ENCODE data around the gene ALDH16A1. TPM values are rescaled to one million over a fixed set of nuclear protein-coding genes. Genes with fewer than 3 reads are reported as not detected.
A peak's percentile ranks its signal among the peaks of the same experiment; 100 is the strongest.
"Not testable (repeated sequence)": the region's sequence is repeated elsewhere in the genome, so short reads cannot be mapped to it uniquely, and the experiment has no call there.

Gene ALDH16A1
- polyA plus RNA-seq, 1 donor, result 27.5 TPM

DNA sequence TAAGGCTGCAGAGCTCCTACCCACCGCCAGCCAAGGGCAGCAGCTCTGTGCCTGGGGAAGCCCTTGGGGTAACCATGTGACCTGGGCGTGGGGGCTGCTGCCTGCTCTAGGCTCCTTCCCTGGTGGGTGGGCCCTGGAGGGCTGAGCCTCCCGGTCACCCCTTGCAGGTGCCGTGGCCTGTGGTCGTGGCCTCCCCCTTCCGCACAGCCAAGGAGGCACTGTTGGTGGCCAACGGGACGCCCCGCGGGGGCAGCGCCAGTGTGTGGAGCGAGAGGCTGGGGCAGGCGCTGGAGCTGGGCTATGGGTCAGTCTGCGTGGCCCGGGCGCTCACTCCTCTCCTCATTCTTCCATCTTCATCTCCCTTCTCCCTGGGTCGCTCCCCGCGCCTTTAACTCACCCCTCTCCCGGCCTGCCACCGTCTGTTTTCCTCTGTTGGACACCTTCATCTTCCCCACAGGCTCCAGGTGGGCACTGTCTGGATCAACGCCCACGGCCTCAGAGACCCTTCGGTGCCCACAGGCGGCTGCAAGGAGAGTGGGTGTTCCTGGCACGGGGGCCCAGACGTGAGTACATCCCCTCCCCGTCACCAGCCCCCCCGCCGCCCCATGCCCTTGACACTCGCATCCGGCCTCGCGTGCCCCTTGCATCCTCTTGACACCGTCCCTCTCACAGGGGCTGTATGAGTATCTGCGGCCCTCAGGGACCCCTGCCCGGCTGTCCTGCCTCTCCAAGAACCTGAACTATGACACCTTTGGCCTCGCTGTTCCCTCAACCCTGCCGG, 11.1 kb downstream of the ALDH16A1 start:
- WGBS (ENCODE audit: insufficient coverage, low lambda C conversion rate), result no CpG with 5 or more reads among the region's 39 CpGs
- Histone ChIP-seq H3K27me3 (ENCODE audit: control insufficient read depth, insufficient read depth, low read length) (no peaks in the 10 kb centered on the region), H3K27ac (ENCODE audit: low read length) (no peak overlapping the region), H3K4me1 (ENCODE audit: control insufficient read depth, insufficient read depth, low read length) (peaks cover 3% of the 10 kb centered on the region), H3K36me3 (ENCODE audit: control insufficient read depth, insufficient read depth, low read length) (peaks cover 67% of the 10 kb centered on the region), H3K4me3 (ENCODE audit: low read length) (no peak overlapping the region), H3K9me3 (ENCODE audit: control insufficient read depth, low read depth, low read length) (peaks cover 6% of the 10 kb centered on the region)
- DNase-seq, result no peak

DNA sequence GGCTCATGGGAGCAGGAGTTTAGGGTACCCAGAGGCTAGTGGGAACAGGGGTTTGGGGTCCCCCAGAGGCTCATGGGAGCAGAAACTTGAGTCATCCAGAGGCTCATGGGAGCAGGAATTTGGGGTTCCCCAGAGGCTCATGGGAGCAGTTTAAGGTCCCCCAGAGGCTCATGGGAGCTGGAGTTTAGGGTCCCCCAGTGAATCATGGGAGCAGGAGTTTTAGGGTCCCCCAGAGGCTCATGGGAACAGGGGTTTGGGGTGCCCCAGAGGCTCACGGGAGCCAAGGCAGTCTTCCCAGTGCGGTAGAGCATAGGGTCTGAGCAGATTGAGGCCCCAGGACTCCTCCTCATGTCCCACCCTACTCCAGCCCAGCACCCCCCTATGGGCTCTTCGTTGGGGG, 12.3 kb downstream of the ALDH16A1 start:
- WGBS (ENCODE audit: insufficient coverage, low lambda C conversion rate), result no CpG with 5 or more reads among the region's 3 CpGs
- DNase-seq, result no peak
- no peaks in the 10 kb centered on the region for H3K27me3 ChIP-seq (ENCODE audit: control insufficient read depth, insufficient read depth, low read length)
- H3K4me3 ChIP-seq (ENCODE audit: low read length), result no peak overlapping the region
- H3K36me3 ChIP-seq (ENCODE audit: control insufficient read depth, insufficient read depth, low read length), result peaks cover 64% of the 10 kb centered on the region
- H3K4me1 ChIP-seq (ENCODE audit: control insufficient read depth, insufficient read depth, low read length), result peaks cover 3% of the 10 kb centered on the region
- no peak overlapping the region for H3K27ac ChIP-seq (ENCODE audit: low read length)
- peaks cover 6% of the 10 kb centered on the region for H3K9me3 ChIP-seq (ENCODE audit: control insufficient read depth, low read depth, low read length)

- no peak overlapping the region for H3K4me3 ChIP-seq (ENCODE audit: low read length)
- no peak overlapping the region for H3K27ac ChIP-seq (ENCODE audit: low read length)
- H3K27me3 ChIP-seq (ENCODE audit: control insufficient read depth, insufficient read depth, low read length), result no peaks in the 10 kb centered on the region
- H3K4me1 ChIP-seq (ENCODE audit: control insufficient read depth, insufficient read depth, low read length), result peaks cover 3% of the 10 kb centered on the region
- H3K9me3 ChIP-seq (ENCODE audit: control insufficient read depth, low read depth, low read length), result no peaks in the 10 kb centered on the region
- no CpG with 5 or more reads among the region's 19 CpGs for WGBS (ENCODE audit: insufficient coverage, low lambda C conversion rate)
- DNase-seq, result no peak
- peaks cover 50% of the 10 kb centered on the region for H3K36me3 ChIP-seq (ENCODE audit: control insufficient read depth, insufficient read depth, low read length)
Measured at GRCh38 chr19:49468199-49468598, 15.2 kb downstream of the ALDH16A1 start.

DNA sequence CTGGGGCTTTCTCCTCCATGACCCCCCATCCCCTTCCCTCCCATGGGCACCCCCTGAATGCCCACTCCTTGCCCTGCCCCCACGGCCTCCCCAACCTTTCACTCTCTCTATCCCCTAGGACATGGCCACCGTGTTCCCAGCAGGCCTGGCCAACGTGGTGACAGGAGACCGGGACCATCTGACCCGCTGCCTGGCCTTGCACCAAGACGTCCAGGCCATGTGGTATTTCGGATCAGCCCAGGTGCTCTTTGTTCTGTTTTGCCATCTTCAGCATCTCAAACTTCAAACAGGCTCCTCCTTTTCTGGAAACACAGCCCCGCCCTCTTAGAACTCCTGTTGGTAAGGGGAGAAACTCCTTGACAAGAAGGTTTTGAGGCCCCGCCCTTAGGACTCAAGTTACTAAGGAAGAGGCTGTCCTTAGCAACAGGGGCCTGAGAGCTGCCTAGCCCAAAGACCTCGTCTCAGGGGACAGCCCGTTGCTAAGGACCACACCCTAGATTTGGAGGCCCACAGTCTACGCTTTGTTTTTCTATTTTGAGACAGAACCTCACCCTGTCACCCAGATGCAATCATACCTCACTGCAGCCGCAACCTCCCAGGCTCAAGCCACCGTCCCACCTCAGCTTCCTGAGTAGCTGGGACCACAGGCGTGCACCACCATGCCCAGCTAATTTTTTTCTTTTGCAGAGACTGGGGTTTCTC, 15.9 kb downstream of the ALDH16A1 start:
- Histone ChIP-seq H3K9me3 (ENCODE audit: control insufficient read depth, low read depth, low read length) (no peaks in the 10 kb centered on the region), H3K4me1 (ENCODE audit: control insufficient read depth, insufficient read depth, low read length) (peaks cover 8% of the 10 kb centered on the region), H3K4me3 (ENCODE audit: low read length) (no peak overlapping the region), H3K36me3 (ENCODE audit: control insufficient read depth, insufficient read depth, low read length) (peaks cover 48% of the 10 kb centered on the region), H3K27me3 (ENCODE audit: control insufficient read depth, insufficient read depth, low read length) (no peaks in the 10 kb centered on the region), H3K27ac (ENCODE audit: low read length) (no peak overlapping the region)
- DNase-seq, result peak in 1 of 2 donors; percentile 42
- no CpG with 5 or more reads among the region's 15 CpGs for WGBS (ENCODE audit: insufficient coverage, low lambda C conversion rate)

DNA sequence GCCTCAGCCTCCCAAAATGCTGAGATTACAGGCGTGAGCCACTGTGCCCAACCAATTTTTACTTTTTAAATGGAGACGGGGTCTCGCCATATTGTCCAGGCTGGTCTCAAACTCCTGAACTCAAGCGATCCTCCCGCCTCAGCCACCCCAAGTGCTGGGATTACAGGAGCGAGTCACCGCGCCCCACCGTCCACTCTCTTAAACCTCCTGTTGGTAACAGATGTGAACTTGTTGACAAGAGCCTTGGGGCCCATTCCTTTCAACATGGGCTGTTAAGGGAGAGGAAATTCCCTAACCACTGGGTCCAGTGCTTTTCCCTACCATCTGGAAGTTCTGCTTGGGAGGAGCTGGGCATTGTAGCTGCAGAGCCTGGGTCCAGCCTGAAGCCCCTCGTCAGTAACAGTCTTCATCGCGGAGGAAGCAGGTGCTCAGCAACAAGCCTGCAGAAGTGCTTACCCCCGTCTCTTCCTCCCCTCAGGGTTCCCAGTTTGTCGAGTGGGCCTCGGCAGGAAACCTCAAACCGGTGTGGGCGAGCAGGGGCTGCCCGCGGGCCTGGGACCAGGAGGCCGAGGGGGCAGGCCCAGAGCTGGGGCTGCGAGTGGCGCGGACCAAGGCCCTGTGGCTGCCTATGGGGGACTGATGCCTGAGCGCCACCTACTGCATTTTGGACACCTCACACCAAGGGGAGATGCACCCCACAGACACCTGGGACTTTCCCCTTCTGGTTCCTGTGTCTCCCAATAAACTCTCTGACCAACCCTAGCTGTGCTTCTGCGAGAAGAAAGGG, 17.0 kb downstream of the ALDH16A1 start:
- H3K27ac ChIP-seq (ENCODE audit: low read length), result no peak overlapping the region
- peaks cover 14% of the 10 kb centered on the region for H3K4me1 ChIP-seq (ENCODE audit: control insufficient read depth, insufficient read depth, low read length)
- DNase-seq, result no peak
- H3K4me3 ChIP-seq (ENCODE audit: low read length), result no peak overlapping the region
- peaks cover 37% of the 10 kb centered on the region for H3K36me3 ChIP-seq (ENCODE audit: control insufficient read depth, insufficient read depth, low read length)
- H3K9me3 ChIP-seq (ENCODE audit: control insufficient read depth, low read depth, low read length), result no peaks in the 10 kb centered on the region
- WGBS (ENCODE audit: insufficient coverage, low lambda C conversion rate), result 83% methylated on average over 1 of the region's 25 CpGs
- no peaks in the 10 kb centered on the region for H3K27me3 ChIP-seq (ENCODE audit: control insufficient read depth, insufficient read depth, low read length)

GRCh38 chr19:49470615-49470978, 17.6 kb downstream of the ALDH16A1 start:
- Histone ChIP-seq H3K4me3 (ENCODE audit: low read length) (no peak overlapping the region), H3K9me3 (ENCODE audit: control insufficient read depth, low read depth, low read length) (no peaks in the 10 kb centered on the region), H3K27ac (ENCODE audit: low read length) (no peak overlapping the region), H3K27me3 (ENCODE audit: control insufficient read depth, insufficient read depth, low read length) (no peaks in the 10 kb centered on the region), H3K36me3 (ENCODE audit: control insufficient read depth, insufficient read depth, low read length) (peaks cover 31% of the 10 kb centered on the region), H3K4me1 (ENCODE audit: control insufficient read depth, insufficient read depth, low read length) (peaks cover 14% of the 10 kb centered on the region)
- no CpG with 5 or more reads among the region's 8 CpGs for WGBS (ENCODE audit: insufficient coverage, low lambda C conversion rate)
- DNase-seq, result no peak

DNA sequence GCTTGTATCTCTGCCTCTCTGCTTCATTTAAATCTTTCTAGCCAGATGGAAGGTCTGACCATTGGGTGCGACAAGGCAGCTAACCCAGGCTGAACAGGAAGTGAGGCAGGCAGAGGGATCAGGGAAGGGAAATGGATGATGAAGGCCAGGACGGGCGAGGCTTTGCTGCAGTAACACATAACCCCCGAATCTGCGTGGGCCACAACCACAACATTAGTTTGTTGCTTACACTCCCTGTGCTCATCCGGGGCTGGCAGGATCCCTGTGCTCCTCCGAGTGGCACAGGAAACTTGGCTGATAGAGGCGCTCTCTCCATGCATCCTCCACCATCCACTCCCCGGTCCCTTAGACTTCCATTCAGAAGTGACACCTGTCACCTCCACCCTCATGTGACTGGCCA, 19.9 kb downstream of the ALDH16A1 start:
- no peaks in the 10 kb centered on the region for H3K27me3 ChIP-seq (ENCODE audit: control insufficient read depth, insufficient read depth, low read length)
- no peak overlapping the region for H3K4me3 ChIP-seq (ENCODE audit: low read length)
- peaks cover 14% of the 10 kb centered on the region for H3K4me1 ChIP-seq (ENCODE audit: control insufficient read depth, insufficient read depth, low read length)
- 67% methylated on average over 1 of the region's 9 CpGs for WGBS (ENCODE audit: insufficient coverage, low lambda C conversion rate)
- no peak for DNase-seq
- H3K9me3 ChIP-seq (ENCODE audit: control insufficient read depth, low read depth, low read length), result no peaks in the 10 kb centered on the region
- peaks cover 17% of the 10 kb centered on the region for H3K36me3 ChIP-seq (ENCODE audit: control insufficient read depth, insufficient read depth, low read length)
- H3K27ac ChIP-seq (ENCODE audit: low read length), result no peak overlapping the region

DNA sequence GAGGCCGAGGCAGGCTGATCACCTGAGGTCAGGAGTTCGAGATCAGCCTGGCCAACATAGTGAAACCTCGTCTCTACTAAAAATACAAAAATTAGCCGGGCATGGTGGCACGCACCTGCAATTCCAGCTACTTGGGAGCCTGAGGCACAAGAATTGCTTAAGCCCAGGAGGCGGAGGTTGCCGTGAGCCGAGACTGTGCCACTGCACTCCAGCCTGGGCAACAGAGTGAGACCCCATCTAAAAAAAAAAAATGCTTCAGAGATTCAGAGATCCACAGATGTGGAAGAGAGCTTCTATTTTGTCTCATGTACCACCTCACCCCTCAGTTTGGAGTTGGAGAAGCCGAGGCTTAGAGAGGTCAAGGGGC, 20.5 kb downstream of the ALDH16A1 start:
- H3K9me3 ChIP-seq (ENCODE audit: control insufficient read depth, low read depth, low read length); H3K27me3 ChIP-seq (ENCODE audit: control insufficient read depth, insufficient read depth, low read length); DNase-seq; H3K27ac ChIP-seq (ENCODE audit: low read length): not testable (repeated sequence)
- Histone ChIP-seq H3K4me1 (ENCODE audit: control insufficient read depth, insufficient read depth, low read length) (peaks cover 14% of the 10 kb centered on the region), H3K36me3 (ENCODE audit: control insufficient read depth, insufficient read depth, low read length) (peaks cover 13% of the 10 kb centered on the region), H3K4me3 (ENCODE audit: low read length) (peak overlapping the region; percentile 56)
- WGBS (ENCODE audit: insufficient coverage, low lambda C conversion rate), result no CpG with 5 or more reads among the region's 9 CpGs

DNA sequence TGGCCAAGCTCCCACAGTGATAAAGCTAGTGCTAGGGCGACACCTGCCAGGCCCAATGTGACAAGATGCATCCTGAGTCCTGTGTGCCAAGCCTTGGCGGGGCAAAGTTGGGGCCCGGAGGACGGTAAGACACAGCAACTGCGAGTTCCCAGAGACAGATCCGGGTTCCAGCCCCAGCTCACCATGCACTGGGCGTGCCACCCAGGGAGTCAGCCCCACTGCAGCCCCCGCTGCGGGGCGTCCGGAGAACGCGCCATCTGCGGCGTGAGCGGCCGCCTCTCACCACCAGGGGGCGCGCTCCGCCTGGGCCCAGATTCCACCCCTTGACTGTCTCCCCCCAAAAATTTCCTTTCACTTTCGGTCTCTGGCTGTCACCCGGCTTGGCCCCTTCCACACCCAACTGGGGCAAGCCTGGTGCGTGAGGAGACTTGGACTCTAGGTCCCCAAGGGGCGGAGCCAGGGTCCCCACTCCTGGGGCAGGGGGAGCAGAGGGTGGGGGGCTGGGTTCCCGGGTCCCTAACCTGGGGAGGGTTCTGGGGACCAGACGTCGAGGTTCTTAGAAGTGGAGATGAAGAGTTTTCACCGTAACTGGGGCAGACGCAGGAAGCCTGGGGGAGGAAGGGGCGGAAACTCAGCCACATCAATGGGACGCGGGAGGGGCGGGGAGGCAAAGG, 21.0 kb downstream of the ALDH16A1 start, which contains the start of gene FLT3LG:
FLT3LG (plus strand) TSS at position 348 of the 674 bp plus-strand sequence. CDS start 425 bp downstream, outside the sequence.
- H3K4me1 ChIP-seq (ENCODE audit: control insufficient read depth, insufficient read depth, low read length), result peaks cover 11% of the 10 kb centered on the region
- no peaks in the 10 kb centered on the region for H3K9me3 ChIP-seq (ENCODE audit: control insufficient read depth, low read depth, low read length)
- H3K36me3 ChIP-seq (ENCODE audit: control insufficient read depth, insufficient read depth, low read length), result peaks cover 8% of the 10 kb centered on the region
- H3K27ac ChIP-seq (ENCODE audit: low read length), result peak within 1 kb of the TSS; percentile 6
- no peaks in the 10 kb centered on the region for H3K27me3 ChIP-seq (ENCODE audit: control insufficient read depth, insufficient read depth, low read length)
- H3K4me3 ChIP-seq (ENCODE audit: low read length), result peak within 1 kb of the TSS; percentile 56
- DNase-seq, result peak; percentile 85 to 86
- 0% methylated on average over 2 of the region's 33 CpGs for WGBS (ENCODE audit: insufficient coverage, low lambda C conversion rate)

DNA sequence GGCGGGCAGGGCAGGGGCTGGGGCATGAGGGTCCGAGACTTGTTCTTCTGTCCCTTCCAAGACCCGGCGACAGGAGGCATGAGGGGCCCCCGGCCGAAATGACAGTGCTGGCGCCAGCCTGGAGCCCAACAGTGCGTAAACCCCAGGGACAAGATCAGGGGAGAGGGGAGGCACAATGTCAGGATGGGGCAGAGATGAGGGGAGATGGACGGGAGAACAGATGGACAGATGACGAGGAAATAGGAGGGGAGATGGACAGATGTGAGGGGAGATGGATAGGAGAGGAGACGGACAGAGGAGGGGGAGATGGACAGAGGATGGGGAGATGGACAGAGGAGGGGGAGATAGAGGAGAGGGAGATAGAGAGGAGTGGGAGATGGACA, 21.5 kb downstream of the ALDH16A1 start:
- 17% methylated on average over 3 of the region's 11 CpGs for WGBS (ENCODE audit: insufficient coverage, low lambda C conversion rate)
- DNase-seq, result no peak
- H3K27me3 ChIP-seq (ENCODE audit: control insufficient read depth, insufficient read depth, low read length), result no peaks in the 10 kb centered on the region
- peaks cover 6% of the 10 kb centered on the region for H3K36me3 ChIP-seq (ENCODE audit: control insufficient read depth, insufficient read depth, low read length)
- peaks cover 11% of the 10 kb centered on the region for H3K4me1 ChIP-seq (ENCODE audit: control insufficient read depth, insufficient read depth, low read length)
- peak overlapping the region; percentile 6 for H3K27ac ChIP-seq (ENCODE audit: low read length)
- H3K9me3 ChIP-seq (ENCODE audit: control insufficient read depth, low read depth, low read length), result no peaks in the 10 kb centered on the region
- H3K4me3 ChIP-seq (ENCODE audit: low read length), result peak overlapping the region; percentile 56
